ENCODE data around the gene GUK1. TPM values are rescaled to one million over a fixed set of nuclear protein-coding genes. Genes with fewer than 3 reads are reported as not detected.

GUK1 gene
- total and polyA plus RNA-seq, 5 experiments from 2014 or later: 189 to 466 (median 369) TPM

- Mint-ChIP-seq H3K27ac (peak overlapping the region in 1 of 10 donors; percentile 4), H3K27me3 (no peaks in the 10 kb centered on the region), H3K4me1 (peaks cover 2 to 9% (median 5%) of the 10 kb centered on the region in 4 donors), H3K9me3 (no peaks in the 10 kb centered on the region), H3K36me3 (peaks cover 0 to 2% (median 0%) of the 10 kb centered on the region in 3 donors), H3K4me3 (no peak overlapping the region)
- no peak for ATAC-seq
- POLR2A ChIA-PET: no interaction called here
- no peak for DNase-seq
These were observed 25.3 kb upstream of the GUK1 start for GRCh38 chr1:228114827-228115226.

GRCh38 chr1:228117335-228117734 is 22.7 kb upstream of the GUK1 start:
- Mint-ChIP-seq H3K4me3 (no peak overlapping the region), H3K4me1 (peaks cover 0 to 7% (median 2%) of the 10 kb centered on the region in 4 donors), H3K27me3 (no peaks in the 10 kb centered on the region), H3K36me3 (peaks cover 0 to 2% (median 0%) of the 10 kb centered on the region in 3 donors), H3K27ac (no peak overlapping the region), H3K9me3 (no peaks in the 10 kb centered on the region)
- POLR2A ChIA-PET: no interaction called here
- DNase-seq: no peak
- no peak for ATAC-seq

- no peaks in the 10 kb centered on the region for H3K9me3 Mint-ChIP-seq
- peaks cover 0 to 7% (median 2%) of the 10 kb centered on the region in 4 donors for H3K4me1 Mint-ChIP-seq
- H3K27me3 Mint-ChIP-seq: peaks cover 0 to 2% (median 0%) of the 10 kb centered on the region in 5 donors
- H3K27ac Mint-ChIP-seq: no peak overlapping the region
- H3K36me3 Mint-ChIP-seq: peaks cover 0 to 2% (median 0%) of the 10 kb centered on the region in 3 donors
- no peak for DNase-seq
- POLR2A ChIA-PET: interaction anchor here (1.0 kb wide), 1 partner anchor 41 kb away, joined by 3 read pairs; no protein-coding TSS in a partner anchor
- no peak overlapping the region for H3K4me3 Mint-ChIP-seq
- no peak for ATAC-seq
These were observed 22.0 kb upstream of the GUK1 start for GRCh38 chr1:228118040-228118439.

DNA sequence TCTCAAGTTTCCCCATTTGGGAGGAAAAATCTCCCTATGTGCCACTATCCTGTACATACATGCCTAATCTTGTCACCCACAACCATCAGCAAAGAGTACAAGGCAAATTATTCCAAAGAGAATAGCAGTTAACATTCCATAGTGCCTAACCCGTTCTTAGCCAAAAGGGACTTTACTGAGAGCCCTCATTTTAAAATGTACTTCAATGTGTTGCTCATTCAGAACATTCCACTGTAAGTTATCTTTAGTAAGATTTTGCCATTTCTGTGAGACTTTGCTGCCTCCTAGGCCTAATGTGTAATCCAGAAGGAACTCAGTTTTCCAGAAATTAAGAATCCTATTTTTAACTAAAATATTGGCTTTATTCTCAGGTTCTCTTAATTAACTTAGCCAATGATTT is 19.7 kb upstream of the GUK1 start:
- Mint-ChIP-seq H3K9me3 (no peaks in the 10 kb centered on the region), H3K27me3 (peaks cover 0 to 3% (median 0%) of the 10 kb centered on the region in 5 donors), H3K36me3 (peaks cover 0 to 2% (median 0%) of the 10 kb centered on the region in 3 donors), H3K27ac (no peak overlapping the region), H3K4me1 (peaks cover 0 to 7% (median 2%) of the 10 kb centered on the region in 4 donors), H3K4me3 (no peak overlapping the region)
- ATAC-seq (no peak), DNase-seq (no peak)
- POLR2A ChIA-PET: no interaction called here

GRCh38 chr1:228120857-228121489 is 19.1 kb upstream of the GUK1 start:
- DNase-seq (peak in 1 of 10 donors; percentile 39), ATAC-seq (peak; percentile 68 to 77)
- H3K27ac Mint-ChIP-seq: peak overlapping the region in 7 of 10 donors; percentile 1 to 76 (median 55)
- POLR2A ChIA-PET: interaction anchor here (1.0 kb wide), 1 partner anchor 34 kb away, joined by 3 read pairs; no protein-coding TSS in a partner anchor
- no peaks in the 10 kb centered on the region for H3K9me3 Mint-ChIP-seq
- H3K4me1 Mint-ChIP-seq: peaks cover 0 to 7% (median 2%) of the 10 kb centered on the region in 4 donors
- peaks cover 0 to 2% (median 0%) of the 10 kb centered on the region in 3 donors for H3K36me3 Mint-ChIP-seq
- H3K27me3 Mint-ChIP-seq: peaks cover 0 to 3% (median 0%) of the 10 kb centered on the region in 5 donors
- H3K4me3 Mint-ChIP-seq: peak overlapping the region in 8 of 10 donors; percentile 5 to 41 (median 28)

DNA sequence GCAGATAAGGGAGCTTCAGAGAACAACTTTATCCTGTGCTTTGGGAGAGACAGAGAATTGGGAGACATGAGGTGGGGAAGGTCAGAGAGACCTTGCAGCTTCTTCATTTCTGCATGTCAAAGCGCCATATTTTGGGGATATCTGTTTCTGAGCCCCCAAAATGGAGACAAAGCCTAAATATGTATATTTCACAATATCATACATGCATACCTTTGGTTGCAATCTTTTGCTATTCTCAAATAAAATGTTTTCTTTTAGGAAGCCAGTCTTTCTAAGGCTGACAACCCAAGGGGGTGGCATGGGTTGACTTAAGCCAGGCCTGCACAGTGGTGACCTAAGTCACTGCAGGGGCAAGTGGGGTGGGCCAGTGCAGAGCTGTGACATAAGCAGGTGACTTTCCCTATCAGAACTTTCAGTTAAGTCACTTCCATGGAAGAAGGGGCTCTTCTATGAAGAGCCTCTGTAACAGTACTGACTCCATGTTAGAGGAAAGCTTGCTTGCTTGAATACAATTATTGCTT is 17.1 kb upstream of the GUK1 start:
- Mint-ChIP-seq H3K4me1 (peaks cover 0 to 7% (median 2%) of the 10 kb centered on the region in 4 donors), H3K9me3 (no peaks in the 10 kb centered on the region), H3K36me3 (peaks cover 0 to 1% (median 0%) of the 10 kb centered on the region in 3 donors), H3K27ac (peak overlapping the region in 1 of 10 donors; percentile 3), H3K4me3 (no peak overlapping the region), H3K27me3 (peaks cover 3 to 12% (median 5%) of the 10 kb centered on the region in 5 donors)
- ATAC-seq (no peak), DNase-seq (no peak)
- POLR2A ChIA-PET: interaction anchor here (0.5 kb wide), 1 partner anchor 30 kb away, joined by 3 read pairs; no protein-coding TSS in a partner anchor

GRCh38 chr1:228123505-228123904 is 16.6 kb upstream of the GUK1 start:
- no peak overlapping the region for H3K4me3 Mint-ChIP-seq
- H3K27me3 Mint-ChIP-seq: peaks cover 5 to 17% (median 7%) of the 10 kb centered on the region in 5 donors
- H3K9me3 Mint-ChIP-seq: no peaks in the 10 kb centered on the region
- POLR2A ChIA-PET: no interaction called here
- H3K27ac Mint-ChIP-seq: no peak overlapping the region
- DNase-seq (no peak), ATAC-seq (no peak)
- H3K4me1 Mint-ChIP-seq: peaks cover 0 to 7% (median 2%) of the 10 kb centered on the region in 4 donors
- no peaks in the 10 kb centered on the region for H3K36me3 Mint-ChIP-seq

DNA sequence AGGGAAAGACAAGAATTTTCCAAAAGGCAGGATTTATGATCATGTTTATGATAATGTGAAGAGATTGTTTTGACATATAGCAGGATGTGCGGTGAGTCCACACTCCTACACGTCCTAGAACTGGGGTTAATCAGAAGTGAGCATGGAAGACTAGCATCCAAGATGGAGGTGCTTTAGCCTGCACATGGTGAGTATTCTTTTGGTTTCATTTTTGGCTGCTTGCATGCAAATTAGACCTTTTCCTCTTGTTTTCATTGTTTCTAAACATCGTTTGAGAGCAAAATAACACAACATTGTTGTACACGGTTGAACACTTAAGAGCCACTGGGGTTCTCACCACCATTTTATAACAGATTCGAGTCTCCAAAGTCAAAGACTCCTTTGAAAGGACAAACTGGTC is 14.9 kb upstream of the GUK1 start:
- peaks cover 0 to 7% (median 1%) of the 10 kb centered on the region in 4 donors for H3K4me1 Mint-ChIP-seq
- DNase-seq (no peak), ATAC-seq (no peak)
- H3K27me3 Mint-ChIP-seq: peaks cover 5 to 24% (median 7%) of the 10 kb centered on the region in 5 donors
- H3K27ac Mint-ChIP-seq: peak overlapping the region in 1 of 10 donors; percentile 12
- H3K9me3 Mint-ChIP-seq: no peaks in the 10 kb centered on the region
- H3K36me3 Mint-ChIP-seq: no peaks in the 10 kb centered on the region
- no peak overlapping the region for H3K4me3 Mint-ChIP-seq
- POLR2A ChIA-PET: interaction anchor here (1.1 kb wide), 1 partner anchor 16 kb away, joined by 3 read pairs; no protein-coding TSS in a partner anchor

GRCh38 chr1:228131766-228132165 is 8.3 kb upstream of the GUK1 start:
- H3K9me3 Mint-ChIP-seq: no peaks in the 10 kb centered on the region
- POLR2A ChIA-PET: interaction anchor here (1.5 to 2.2 kb wide), 2 partner anchors 31 to 35 kb away, joined by 3 to 16 read pairs; no protein-coding TSS in a partner anchor
- peaks cover 5 to 24% (median 10%) of the 10 kb centered on the region in 5 donors for H3K27me3 Mint-ChIP-seq
- H3K36me3 Mint-ChIP-seq: no peaks in the 10 kb centered on the region
- H3K4me1 Mint-ChIP-seq: peaks cover 0 to 16% (median 2%) of the 10 kb centered on the region in 4 donors
- no peak overlapping the region for H3K27ac Mint-ChIP-seq
- ATAC-seq (no peak), DNase-seq (no peak)
- H3K4me3 Mint-ChIP-seq: no peak overlapping the region

DNA sequence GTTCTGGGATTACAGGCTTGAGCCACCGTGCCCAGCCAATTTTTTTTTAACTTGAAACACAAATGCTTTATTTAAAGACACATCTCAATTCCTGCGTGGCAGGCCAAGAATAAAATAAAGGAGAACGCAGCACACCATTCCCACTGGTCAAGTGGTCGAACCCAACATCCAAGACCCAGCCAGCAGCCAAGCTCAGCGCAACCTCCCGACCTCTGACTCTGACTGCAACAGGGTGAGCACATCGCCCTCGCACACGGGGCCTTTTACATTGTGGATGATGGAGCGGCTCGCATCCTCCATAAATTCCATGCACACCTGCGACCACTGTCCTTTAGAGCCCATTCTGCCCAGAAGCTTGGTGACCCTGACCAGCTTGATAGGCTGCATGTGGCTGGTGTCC is 5.5 kb upstream of the GUK1 start:
- no peak for ATAC-seq
- no peak for DNase-seq
- Mint-ChIP-seq H3K4me3 (no peak overlapping the region), H3K27ac (peak overlapping the region in 1 of 10 donors; percentile 20), H3K27me3 (peaks cover 0 to 5% (median 2%) of the 10 kb centered on the region in 5 donors), H3K36me3 (no peaks in the 10 kb centered on the region), H3K9me3 (no peaks in the 10 kb centered on the region), H3K4me1 (peaks cover 0 to 33% (median 10%) of the 10 kb centered on the region in 4 donors)
- POLR2A ChIA-PET: interaction anchor here (1.4 kb wide), 1 partner anchor 32 kb away, joined by 6 read pairs; no protein-coding TSS in a partner anchor

- Mint-ChIP-seq H3K27me3 (no peaks in the 10 kb centered on the region), H3K9me3 (no peaks in the 10 kb centered on the region), H3K36me3 (no peaks in the 10 kb centered on the region), H3K4me1 (peaks cover 0 to 42% (median 14%) of the 10 kb centered on the region in 4 donors), H3K27ac (peak overlapping the region in 8 of 10 donors; percentile 12 to 87 (median 74)), H3K4me3 (no peak overlapping the region)
- no peak for ATAC-seq
- peak in 1 of 10 donors; percentile 32 for DNase-seq
- POLR2A ChIA-PET: interaction anchor here (0.9 to 9.0 kb wide), 3 partner anchors 16 to 30 kb away, joined by 3 to 128 read pairs (median 8); partner anchors contain the start of gene IBA57
These were observed 3.2 kb upstream of the GUK1 start for GRCh38 chr1:228136901-228137300.

DNA sequence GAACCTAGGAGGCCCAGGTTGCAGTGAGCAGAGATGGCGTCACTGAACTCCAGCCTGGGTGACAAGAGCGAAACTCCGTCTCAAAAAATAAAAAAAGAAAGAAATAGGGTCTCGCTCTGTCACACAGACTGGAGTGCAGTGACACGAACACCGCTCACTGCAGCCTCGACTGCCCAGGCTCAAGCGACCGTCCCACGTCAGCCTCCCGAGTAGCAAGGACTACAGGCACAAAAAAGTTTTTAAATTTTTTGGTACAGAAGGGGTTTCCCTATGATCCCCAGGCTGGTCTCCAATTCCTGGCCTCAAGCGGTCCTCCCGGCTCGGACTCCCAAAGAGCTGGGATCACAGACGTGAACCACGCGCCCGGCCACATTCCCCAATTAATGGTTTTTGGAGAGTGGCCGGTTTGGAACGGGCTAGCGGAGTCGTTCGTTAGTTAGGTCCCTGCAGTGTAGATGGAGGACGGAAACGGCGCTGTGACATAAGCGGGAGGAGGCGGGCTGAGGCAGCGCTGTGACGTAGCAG is 611 bp upstream of the GUK1 start:
- DNase-seq (no peak), ATAC-seq (peak in 1 of 2 donors; percentile 0)
- POLR2A ChIA-PET: interaction anchor here (1.1 to 9.0 kb wide), 7 partner anchors 12 to 347 kb away, joined by 3 to 128 read pairs (median 8); partner anchors contain the start of genes ARF1, IBA57, MRPL55 and RNF187
- H3K4me3 Mint-ChIP-seq: peak overlapping the region; percentile 83 to 99 (median 96)
- no peaks in the 10 kb centered on the region for H3K27me3 Mint-ChIP-seq
- H3K27ac Mint-ChIP-seq: peak overlapping the region; percentile 96 to 100 (median 100)
- no peaks in the 10 kb centered on the region for H3K36me3 Mint-ChIP-seq
- H3K9me3 Mint-ChIP-seq: no peaks in the 10 kb centered on the region
- H3K4me1 Mint-ChIP-seq: peaks cover 10 to 66% (median 40%) of the 10 kb centered on the region in 4 donors

Measured in naive thymus-derived CD8-positive, alpha-beta T cell (primary cell).